Loucy (cell line): Measurements from ENCODE around the gene TPD52L1.

ENCODE experiments used
- CTCF ChIP-seq: fragments of 200-600 bp; sonication (generic); conservative IDR thresholded peaks from 2 replicates; pipeline ENCODE4 v1.5.1; 2014; ENCODE audit warnings: mild to moderate bottlenecking, antibody characterized with exemption, low read length
- EZH2phosphoT487 ChIP-seq: fragments of 200-600 bp; IDR thresholded peaks from 2 replicates; pipeline ENCODE4 v1.6.1; 2018; ENCODE audit warnings: antibody characterized with exemption, mild to moderate bottlenecking, moderate library complexity, borderline replicate concordance

- TF ChIP-seq EZH2phosphoT487 (no peak), CTCF (no peak)
These were observed 118.0 kb downstream of the TPD52L1 start for GRCh38 chr6:125271486-125272159.
